ENCODE data around the gene DHRS13.

Gene DHRS13

GRCh38 chr17:28902819-28903545 is at the start of gene DHRS13:
DHRS13 (minus strand) TSS chr17:28903079; CDS start chr17:28902944, 135 bp downstream.
- no peak within 1 kb of the TSS for H3K27ac ChIP-seq
- peak; percentile 68 for DNase-seq
- peaks cover 19% of the 10 kb centered on the region for H3K36me3 ChIP-seq (replicated peaks)
- H3K4me3 ChIP-seq (ENCODE audit: low read depth, low read length), result peak within 1 kb of the TSS; percentile 57
- H3K27me3 ChIP-seq (replicated peaks), result no peaks in the 10 kb centered on the region
- peak; percentile 70 for TF ChIP-seq CTCF (IDR thresholded peaks at IDR 0.05; ENCODE audit: low read depth, low read length, missing control alignments)
- in situ Hi-C loops (cut with HindIII; ENCODE audit: low pct_ligation_motif_present, low sequenced_read_pairs), result no loop called here

GRCh38 chr17:28951991-28952975 is 49.4 kb upstream of the DHRS13 start:
- Histone ChIP-seq H3K36me3 (replicated peaks) (no peaks in the 10 kb centered on the region), H3K27ac (peak overlapping the region; percentile 92), H3K4me3 (ENCODE audit: low read depth, low read length) (peak overlapping the region; percentile 71), H3K27me3 (replicated peaks) (no peaks in the 10 kb centered on the region)
- DNase-seq, result peak; percentile 99
- TF ChIP-seq CTCF (IDR thresholded peaks at IDR 0.05; ENCODE audit: low read depth, low read length, missing control alignments), result no peak
- in situ Hi-C loops (cut with HindIII; ENCODE audit: low pct_ligation_motif_present, low sequenced_read_pairs), result no loop called here

GRCh38 chr17:28951428-28951990 is 48.6 kb upstream of the DHRS13 start, which contains the start of gene PHF12:
PHF12 (minus strand) TSS chr17:28951518; CDS start chr17:28950960, 558 bp downstream.
- H3K36me3 ChIP-seq (replicated peaks), result no peaks in the 10 kb centered on the region
- in situ Hi-C loops (cut with HindIII; ENCODE audit: low pct_ligation_motif_present, low sequenced_read_pairs), result no loop called here
- peak; percentile 100 for DNase-seq
- H3K27me3 ChIP-seq (replicated peaks), result no peaks in the 10 kb centered on the region
- TF ChIP-seq CTCF (IDR thresholded peaks at IDR 0.05; ENCODE audit: low read depth, low read length, missing control alignments), result no peak
- peak within 1 kb of the TSS; percentile 92 for H3K27ac ChIP-seq
- H3K4me3 ChIP-seq (ENCODE audit: low read depth, low read length), result peak within 1 kb of the TSS; percentile 88

GRCh38 chr17:28950752-28951427 is 48.0 kb upstream of the DHRS13 start:
- Histone ChIP-seq H3K4me3 (ENCODE audit: low read depth, low read length) (peak overlapping the region; percentile 88), H3K36me3 (replicated peaks) (no peaks in the 10 kb centered on the region), H3K27me3 (replicated peaks) (no peaks in the 10 kb centered on the region), H3K27ac (peak overlapping the region; percentile 79)
- no peak for TF ChIP-seq CTCF (IDR thresholded peaks at IDR 0.05; ENCODE audit: low read depth, low read length, missing control alignments)
- no peak for DNase-seq
- in situ Hi-C loops (cut with HindIII; ENCODE audit: low pct_ligation_motif_present, low sequenced_read_pairs), result no loop called here

GRCh38 chr17:28950017-28950751 is 47.3 kb upstream of the DHRS13 start:
- TF ChIP-seq CTCF (IDR thresholded peaks at IDR 0.05; ENCODE audit: low read depth, low read length, missing control alignments), result no peak
- H3K36me3 ChIP-seq (replicated peaks), result no peaks in the 10 kb centered on the region
- peak; percentile 35 for DNase-seq
- H3K27me3 ChIP-seq (replicated peaks), result no peaks in the 10 kb centered on the region
- in situ Hi-C loops (cut with HindIII; ENCODE audit: low pct_ligation_motif_present, low sequenced_read_pairs), result no loop called here
- H3K27ac ChIP-seq, result peak overlapping the region; percentile 79
- peak overlapping the region; percentile 88 for H3K4me3 ChIP-seq (ENCODE audit: low read depth, low read length)

All from brain microvascular endothelial cell (primary cell).